AG04449 (cell line): ENCODE measurements around the gene EXD3.

Source experiments
- CTCF ChIA-PET: fragments of 350-600 bp; formaldehyde crosslinking; extraction: SDS; loops from one replicate; lab custom pipeline; 2021; ENCODE audit warnings: antibody characterized with exemption; lab: Yijun Ruan, JAX
- POLR2A ChIA-PET: fragments of 400-600, 350-600 bp; formaldehyde crosslinking; extraction: SDS; loops from one replicate; lab custom pipeline; 2020; ENCODE audit warnings: antibody characterized with exemption, inconsistent platforms; lab: Yijun Ruan, JAX
- DNase-seq: peaks from one replicate; pipeline ENCODE4 v3.0.0-alpha.2; 2010; ENCODE audit warnings: low read depth, low spot score
- H3K4me3 ChIP-seq: 2 replicates; pipeline ENCODE4 v1.5.1; 2011; ENCODE audit warnings: low read depth, mild to moderate bottlenecking, control low read depth, low read length
- CTCF ChIP-seq: IDR thresholded peaks from one replicate; pipeline ENCODE4 v1.5.1; 2011; ENCODE audit warnings: mild to moderate bottlenecking, moderate library complexity, low read length, control low read depth, inconsistent platforms; ENCODE audit not compliant: insufficient read depth; ENCODE audit errors: missing control alignments

Gene EXD3

GRCh38 chr9:137406085-137406760 is 16.7 kb downstream of the EXD3 start:
- ChIA-PET POLR2A (no interaction called here), CTCF (interaction anchor here (0.7 to 0.9 kb wide), 2 partner anchors 104 to 112 kb away, joined by 3 to 5 read pairs; partner anchors contain the start of gene NRARP)
- H3K4me3 ChIP-seq, result peak overlapping the region; percentile 50
- TF ChIP-seq CTCF, result no peak
- DNase-seq, result no peak

- no peak overlapping the region for H3K4me3 ChIP-seq
- no peak for DNase-seq
- CTCF ChIA-PET, result interaction anchor here (0.7 to 0.9 kb wide), 2 partner anchors 104 to 111 kb away, joined by 3 to 5 read pairs; partner anchors contain the start of gene NRARP
- no peak for TF ChIP-seq CTCF
- POLR2A ChIA-PET, result no interaction called here
These were observed 17.3 kb downstream of the EXD3 start for GRCh38 chr9:137405677-137406081.

GRCh38 chr9:137404961-137405567 is 17.9 kb downstream of the EXD3 start:
- ChIA-PET POLR2A (no interaction called here), CTCF (interaction anchor here (0.7 to 1.0 kb wide), 2 partner anchors 9 to 17 kb away, joined by 3 to 4 read pairs; partner anchors contain the start of gene EXD3)
- DNase-seq, result no peak
- no peak overlapping the region for H3K4me3 ChIP-seq
- TF ChIP-seq CTCF, result no peak

- ChIA-PET CTCF (no interaction called here), POLR2A (no interaction called here)
- no peak overlapping the region for H3K4me3 ChIP-seq
- DNase-seq, result no peak
- TF ChIP-seq CTCF, result no peak
These were observed 19.7 kb downstream of the EXD3 start for GRCh38 chr9:137403269-137403668.

GRCh38 chr9:137402746-137403145 is 20.2 kb downstream of the EXD3 start:
- H3K4me3 ChIP-seq, result no peak overlapping the region
- no peak for TF ChIP-seq CTCF
- no peak for DNase-seq
- ChIA-PET CTCF (no interaction called here), POLR2A (no interaction called here)

GRCh38 chr9:137398561-137399468 is 24.1 kb downstream of the EXD3 start:
- DNase-seq, result no peak
- TF ChIP-seq CTCF, result no peak
- POLR2A ChIA-PET, result no interaction called here
- no peak overlapping the region for H3K4me3 ChIP-seq
- CTCF ChIA-PET, result no interaction called here
